Measurements from ENCODE around the gene PDE4D. TPM values are rescaled to one million over a fixed set of nuclear protein-coding genes. Genes with fewer than 3 reads are reported as not detected.

Gene PDE4D
- total RNA-seq, 1 experiment from 2014 or later, result 11.6 TPM

- intact Hi-C loops (cut with micrococcal nuclease; ENCODE audit: unreplicated experiment), result no loop called here
- no peaks in the 10 kb centered on the region for H3K4me1 Mint-ChIP-seq (ENCODE audit: low read depth, unreplicated experiment)
- BruUV-seq (replicated peaks), result no TSS peak
- CTCF ChIA-PET, result interaction anchor here (0.5 kb wide), 1 partner anchor 249 kb away, joined by 4 read pairs; no protein-coding TSS in a partner anchor
- H3K27me3 Mint-ChIP-seq (ENCODE audit: unreplicated experiment), result no peaks in the 10 kb centered on the region
- no peak overlapping the region for H3K4me3 Mint-ChIP-seq (ENCODE audit: low read depth, unreplicated experiment)
- H3K9me3 Mint-ChIP-seq (ENCODE audit: low read depth, unreplicated experiment), result peaks cover 8% of the 10 kb centered on the region
- no peak for TF ChIP-seq CTCF (IDR thresholded peaks at IDR 0.05; ENCODE audit: unreplicated experiment)
- no peak overlapping the region for H3K27ac Mint-ChIP-seq (ENCODE audit: unreplicated experiment)
- DNase-seq, result no peak
- H3K36me3 Mint-ChIP-seq (ENCODE audit: insufficient read depth, unreplicated experiment), result no peaks in the 10 kb centered on the region
Observed at GRCh38 chr5:59458966-59459729, 434.4 kb downstream of the PDE4D start.

DNA sequence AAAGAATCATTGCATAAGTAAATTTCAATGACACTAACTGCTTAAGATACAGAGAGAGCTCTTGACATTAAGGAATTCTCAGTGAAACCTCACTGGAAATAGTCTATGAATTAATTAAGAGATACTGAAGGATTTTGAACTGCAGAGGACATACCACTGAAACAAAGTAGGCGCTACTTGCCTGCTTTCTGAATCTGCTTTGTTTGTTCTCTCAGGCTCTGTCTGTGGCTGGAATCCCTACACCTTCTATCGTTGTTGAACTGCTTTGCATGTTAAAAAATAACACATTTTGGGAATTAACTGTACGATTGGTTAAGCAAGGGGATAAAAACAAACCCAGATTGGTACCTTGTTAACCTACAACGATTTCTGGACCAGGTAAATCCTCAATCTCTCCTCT is 435.2 kb downstream of the PDE4D start:
- Mint-ChIP-seq H3K4me3 (ENCODE audit: low read depth, unreplicated experiment) (no peak overlapping the region), H3K9me3 (ENCODE audit: low read depth, unreplicated experiment) (peaks cover 8% of the 10 kb centered on the region), H3K27me3 (ENCODE audit: unreplicated experiment) (no peaks in the 10 kb centered on the region), H3K36me3 (ENCODE audit: insufficient read depth, unreplicated experiment) (no peaks in the 10 kb centered on the region), H3K4me1 (ENCODE audit: low read depth, unreplicated experiment) (no peaks in the 10 kb centered on the region), H3K27ac (ENCODE audit: unreplicated experiment) (no peak overlapping the region)
- CTCF ChIA-PET, result no interaction called here
- BruUV-seq (replicated peaks), result no TSS peak
- DNase-seq, result no peak
- TF ChIP-seq CTCF (IDR thresholded peaks at IDR 0.05; ENCODE audit: unreplicated experiment), result no peak
- intact Hi-C loops (cut with micrococcal nuclease; ENCODE audit: unreplicated experiment), result no loop called here

DNA sequence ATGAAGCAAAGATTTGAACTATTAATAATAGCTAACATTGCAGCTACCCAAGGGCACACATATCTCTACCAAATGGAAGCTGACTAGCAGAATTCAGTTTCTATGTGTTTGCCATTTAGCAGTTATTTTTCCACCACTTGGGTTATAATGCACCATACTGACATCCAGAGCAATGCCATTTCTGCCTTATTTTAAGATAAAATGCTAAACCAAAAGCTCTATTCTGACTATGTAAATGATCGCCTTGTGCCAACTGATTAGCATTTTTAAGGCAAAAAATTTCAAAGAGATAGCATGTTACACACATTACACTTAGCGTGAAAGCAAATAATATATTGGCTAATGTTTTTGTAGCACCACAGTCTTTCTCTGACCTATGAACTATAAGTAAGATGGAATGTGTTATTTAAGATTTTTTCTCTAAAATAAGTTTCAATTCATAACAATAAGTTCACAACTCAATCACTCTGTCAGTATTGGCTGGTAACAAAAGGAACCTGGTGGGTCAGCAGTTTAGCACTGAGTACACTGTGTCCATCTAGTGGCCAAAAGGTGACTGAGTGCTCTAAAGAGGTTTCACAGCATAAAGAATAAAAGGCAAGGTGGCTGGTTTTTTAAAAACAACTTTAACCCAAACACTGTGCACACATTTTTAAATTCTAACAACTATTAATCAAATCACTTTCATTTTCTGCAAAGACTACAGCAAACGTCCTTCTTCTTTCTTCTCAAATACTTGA is 443.5 kb downstream of the PDE4D start:
- Mint-ChIP-seq H3K27me3 (ENCODE audit: unreplicated experiment) (no peaks in the 10 kb centered on the region), H3K27ac (ENCODE audit: unreplicated experiment) (no peak overlapping the region), H3K9me3 (ENCODE audit: low read depth, unreplicated experiment) (peaks cover 3% of the 10 kb centered on the region), H3K4me1 (ENCODE audit: low read depth, unreplicated experiment) (no peaks in the 10 kb centered on the region), H3K4me3 (ENCODE audit: low read depth, unreplicated experiment) (no peak overlapping the region), H3K36me3 (ENCODE audit: insufficient read depth, unreplicated experiment) (no peaks in the 10 kb centered on the region)
- CTCF ChIA-PET, result no interaction called here
- TF ChIP-seq CTCF (IDR thresholded peaks at IDR 0.05; ENCODE audit: unreplicated experiment), result peak; percentile 33
- intact Hi-C loops (cut with micrococcal nuclease; ENCODE audit: unreplicated experiment), result loop anchor here (5.0 kb wide), 1 partner anchor 58 kb away; no protein-coding TSS in a partner anchor
- peak; percentile 3 for DNase-seq
- no TSS peak for BruUV-seq (replicated peaks)

DNA sequence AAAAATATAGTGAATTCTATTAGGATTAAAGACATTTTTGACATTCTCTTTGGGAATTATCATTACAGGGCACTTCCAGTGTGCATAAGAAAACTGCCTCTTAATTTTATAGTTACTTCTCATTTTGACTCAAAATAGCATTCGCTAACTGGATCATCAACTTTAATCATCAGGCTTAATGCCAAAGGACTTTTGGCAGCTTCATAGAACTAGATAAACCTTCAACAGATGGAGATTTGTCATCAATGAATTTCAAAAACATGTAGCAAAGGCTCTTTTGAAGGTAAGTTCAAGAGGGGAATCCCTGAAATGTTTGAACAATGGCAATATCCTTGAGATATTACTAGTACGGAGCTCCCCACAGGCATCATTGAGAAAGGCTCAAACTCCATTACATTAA is 447.2 kb downstream of the PDE4D start:
- Mint-ChIP-seq H3K27ac (ENCODE audit: unreplicated experiment) (no peak overlapping the region), H3K27me3 (ENCODE audit: unreplicated experiment) (no peaks in the 10 kb centered on the region), H3K4me1 (ENCODE audit: low read depth, unreplicated experiment) (no peaks in the 10 kb centered on the region), H3K36me3 (ENCODE audit: insufficient read depth, unreplicated experiment) (no peaks in the 10 kb centered on the region), H3K4me3 (ENCODE audit: low read depth, unreplicated experiment) (no peak overlapping the region), H3K9me3 (ENCODE audit: low read depth, unreplicated experiment) (no peaks in the 10 kb centered on the region)
- no TSS peak for BruUV-seq (replicated peaks)
- CTCF ChIA-PET, result interaction anchor here (1.1 kb wide), 1 partner anchor 27 kb away, joined by 4 read pairs; no protein-coding TSS in a partner anchor
- TF ChIP-seq CTCF (IDR thresholded peaks at IDR 0.05; ENCODE audit: unreplicated experiment), result no peak
- intact Hi-C loops (cut with micrococcal nuclease; ENCODE audit: unreplicated experiment), result no loop called here
- DNase-seq, result no peak

All from Calu3 (cell line).